GM12873 (cell line): ENCODE data around the gene MRC1.

ENCODE experiments used
- CTCF ChIP-seq: IDR thresholded peaks from 2 replicates; pipeline ENCODE4 v1.5.1; 2012; ENCODE audit warnings: low read depth, mild to moderate bottlenecking, moderate library complexity, low read length, control low read depth; ENCODE audit not compliant: insufficient read depth; ENCODE audit errors: missing control alignments

Gene MRC1

DNA sequence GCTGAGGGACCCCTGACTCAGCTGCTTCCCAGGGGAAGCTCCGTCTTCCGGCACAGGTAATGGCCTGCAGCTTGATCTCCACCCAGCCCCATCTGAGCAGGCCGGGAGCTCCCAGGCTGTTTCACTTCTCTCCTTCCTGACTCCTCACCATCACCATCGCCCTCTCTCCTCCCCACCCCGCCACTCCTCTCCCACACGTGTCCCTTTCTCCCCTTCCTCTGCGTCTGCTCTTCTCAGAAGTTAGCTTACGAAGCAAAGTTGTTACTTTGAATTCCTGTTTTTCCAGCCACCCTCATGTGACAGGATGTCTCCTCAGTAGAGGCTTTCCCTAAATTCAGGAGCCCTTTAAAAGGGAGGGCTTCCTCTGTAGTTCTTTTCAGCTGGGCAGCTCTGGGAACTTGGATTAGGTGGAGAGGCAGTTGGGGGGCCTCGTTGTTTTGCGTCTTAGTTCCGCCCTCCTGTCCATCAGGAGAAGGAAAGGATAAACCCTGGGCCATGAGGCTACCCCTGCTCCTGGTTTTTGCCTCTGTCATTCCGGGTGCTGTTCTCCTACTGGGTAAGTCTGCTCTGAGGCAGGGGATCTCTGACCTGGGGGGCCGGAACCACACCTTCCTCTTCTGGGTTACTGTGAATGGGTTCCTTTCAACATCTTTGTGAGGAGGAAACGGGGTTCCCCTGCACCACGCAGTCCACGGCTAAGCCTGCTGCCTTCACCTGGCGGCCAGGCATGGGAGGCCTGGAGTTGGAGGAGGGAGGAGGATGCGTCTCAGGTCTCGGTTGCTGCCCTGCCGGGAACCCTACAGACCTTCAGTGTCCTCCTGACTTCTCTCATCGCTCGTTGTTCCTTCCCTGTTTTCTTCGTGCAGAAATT is at the start of gene MRC1:
Gene MRC1 (plus strand): TSS at position 378 of the 871 bp plus-strand sequence. CDS start 118 bp downstream, at position 496.
- no peak for TF ChIP-seq CTCF

- TF ChIP-seq CTCF = no peak
Observed at GRCh38 chr10:17764142-17764541, 45.0 kb upstream of the MRC1 start.

- TF ChIP-seq CTCF = no peak
Observed at GRCh38 chr10:17765602-17766001, 43.5 kb upstream of the MRC1 start.

DNA sequence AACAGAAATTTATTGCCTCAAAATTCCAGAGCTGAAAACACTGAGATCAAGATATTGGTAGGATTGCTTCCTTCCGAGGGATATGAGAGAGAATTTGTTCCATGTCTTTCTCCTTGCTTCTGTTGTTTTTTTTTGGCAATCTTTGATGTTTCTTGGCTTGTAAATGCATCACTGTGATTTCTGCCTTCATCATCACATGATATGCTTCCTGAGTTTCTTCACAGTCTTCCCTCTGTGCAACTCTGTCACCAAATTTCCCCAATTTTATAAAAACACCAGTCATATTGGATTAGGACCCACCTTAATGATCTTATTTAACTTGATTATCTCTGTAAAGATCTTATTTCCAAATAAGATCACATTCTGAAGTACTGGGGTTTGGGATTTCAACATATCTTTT is 42.4 kb upstream of the MRC1 start:
- TF ChIP-seq CTCF = no peak

GRCh38 chr10:17768496-17768895 is 40.7 kb upstream of the MRC1 start:
- no peak for TF ChIP-seq CTCF

GRCh38 chr10:17768957-17769356 is 40.2 kb upstream of the MRC1 start:
- no peak for TF ChIP-seq CTCF

- no peak for TF ChIP-seq CTCF
Observed at GRCh38 chr10:17771017-17771416, 38.1 kb upstream of the MRC1 start.
